CD4-positive, alpha-beta T cell treated with Interleukin-4 for 4 hours (primary cell): ENCODE data around the gene PAK5.
"Not testable (repeated sequence)": the region's sequence is repeated elsewhere in the genome, so short reads cannot be mapped to it uniquely, and the experiment has no call there.

Experiments
- DNase-seq: peaks from one replicate; pipeline ENCODE4 v3.0.0-alpha.2; 2020

The PAK5 gene

DNA sequence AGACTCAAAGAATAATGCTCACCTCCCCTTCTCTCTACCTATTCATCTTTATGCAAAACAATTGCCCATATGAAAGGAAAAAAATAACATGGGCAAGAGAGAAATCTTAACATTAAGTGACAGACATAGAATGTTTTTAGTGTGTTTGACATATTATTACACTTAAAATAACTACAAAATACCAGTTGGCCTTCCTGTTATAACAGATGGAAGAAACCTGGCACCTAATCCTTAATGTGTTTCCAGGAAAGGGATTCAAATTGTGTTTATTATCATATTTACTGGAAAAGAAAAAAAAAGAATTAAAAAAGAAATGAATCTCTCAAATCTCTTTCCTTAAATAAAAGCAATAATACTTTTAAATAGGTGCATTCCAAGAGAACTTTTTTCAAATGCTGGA, 165.9 kb downstream of the PAK5 start:
- no peak for DNase-seq

- DNase-seq, result no peak
These were observed 166.8 kb downstream of the PAK5 start for GRCh38 chr20:9672027-9672426.

GRCh38 chr20:9668381-9668780, 170.5 kb downstream of the PAK5 start:
- DNase-seq, result no peak

DNA sequence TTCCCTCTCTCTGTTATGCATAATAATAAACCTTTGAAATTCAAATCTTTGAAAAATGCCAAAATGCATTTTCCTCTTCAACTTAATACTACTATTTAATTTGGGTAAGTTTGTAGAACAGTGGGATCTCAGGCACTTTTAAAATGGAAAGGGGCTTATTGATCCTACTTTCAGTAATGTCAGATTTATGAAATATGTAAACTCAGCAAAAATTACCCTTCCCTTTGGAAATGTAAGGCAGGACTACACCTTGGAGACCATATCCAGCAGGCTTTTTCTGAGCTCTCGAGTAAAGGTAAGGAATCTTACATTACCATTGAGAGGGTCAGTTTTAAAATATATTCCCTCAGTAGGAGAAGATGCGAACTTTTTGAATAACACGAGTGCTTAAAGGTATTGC, 175.5 kb downstream of the PAK5 start:
- DNase-seq, result no peak

GRCh38 chr20:9660236-9660868, 178.5 kb downstream of the PAK5 start:
- DNase-seq, result no peak

DNA sequence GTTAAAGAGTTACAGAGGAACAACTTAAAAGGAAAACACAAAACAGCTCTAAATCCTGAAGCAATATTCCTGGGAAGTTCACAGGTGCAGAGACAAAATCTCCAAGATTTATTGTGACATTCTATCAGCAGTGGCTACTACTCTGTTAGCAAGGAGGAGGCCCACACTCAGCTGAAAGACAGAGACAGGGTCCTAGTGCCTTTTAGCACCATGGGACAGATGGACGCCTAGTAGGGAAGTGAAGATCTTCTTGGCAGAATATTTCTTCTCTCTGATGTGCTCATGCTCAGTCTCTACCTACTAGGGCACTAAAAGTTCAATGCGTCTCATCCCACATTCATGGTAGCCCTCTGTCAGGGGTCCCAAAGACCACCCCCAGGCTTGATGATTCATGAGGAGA, 191.1 kb downstream of the PAK5 start:
- no peak for DNase-seq

- no peak for DNase-seq
These were observed 192.5 kb downstream of the PAK5 start for GRCh38 chr20:9646375-9646774.

GRCh38 chr20:9642882-9643281, 196.0 kb downstream of the PAK5 start:
- no peak for DNase-seq

- DNase-seq, result not testable (repeated sequence)
These were observed 197.3 kb downstream of the PAK5 start for GRCh38 chr20:9641499-9642000.

- no peak for DNase-seq
These were observed 201.0 kb downstream of the PAK5 start for GRCh38 chr20:9637889-9638288.

DNA sequence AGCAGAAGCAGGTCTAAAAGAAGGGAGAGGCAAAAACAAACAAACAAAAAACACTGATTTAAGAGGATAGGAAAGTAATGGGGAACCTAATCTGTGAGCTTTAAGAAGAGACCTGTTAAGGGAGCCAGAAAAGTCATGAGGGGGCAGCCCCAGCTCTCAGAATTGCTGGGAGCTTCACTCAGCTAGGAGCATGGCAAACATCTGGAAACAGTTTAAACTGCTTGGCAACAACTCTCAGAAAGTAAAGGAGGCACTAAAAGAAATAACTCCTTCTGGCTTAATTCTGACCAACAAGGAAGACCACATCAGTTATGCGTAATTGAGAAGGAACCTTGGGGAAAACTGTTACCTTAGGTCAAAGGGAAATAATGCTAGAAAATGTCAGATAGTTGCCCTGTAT, 203.1 kb downstream of the PAK5 start:
- DNase-seq, result no peak

GRCh38 chr20:9634327-9634726, 204.5 kb downstream of the PAK5 start:
- no peak for DNase-seq

DNA sequence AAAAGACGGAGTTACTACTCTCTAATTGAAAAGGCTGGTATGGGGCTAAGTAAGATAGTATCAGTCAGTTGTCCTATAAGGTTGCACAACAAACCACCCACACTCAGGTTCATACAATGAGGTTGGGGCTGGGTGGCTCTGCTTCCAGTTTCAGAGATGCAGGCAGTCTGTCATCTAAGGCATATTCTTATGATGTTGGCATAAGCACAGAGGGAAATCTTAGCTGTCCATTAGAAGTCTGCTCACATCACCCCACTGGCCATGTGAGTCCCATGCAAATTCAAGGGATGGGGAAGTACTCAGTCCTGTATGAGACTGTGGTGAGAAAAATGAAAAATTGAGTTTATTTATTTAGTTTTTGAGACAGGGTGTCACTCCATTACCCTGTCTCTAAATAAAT, 205.9 kb downstream of the PAK5 start:
- no peak for DNase-seq

GRCh38 chr20:9632265-9632664, 206.6 kb downstream of the PAK5 start:
- no peak for DNase-seq

GRCh38 chr20:9630554-9630953, 208.3 kb downstream of the PAK5 start:
- DNase-seq, result no peak

- no peak for DNase-seq
These were observed 209.0 kb downstream of the PAK5 start for GRCh38 chr20:9629831-9630230.

- no peak for DNase-seq
These were observed 210.3 kb downstream of the PAK5 start for GRCh38 chr20:9628589-9628988.

GRCh38 chr20:9628141-9628540, 210.7 kb downstream of the PAK5 start:
- DNase-seq, result no peak

GRCh38 chr20:9627219-9627618, 211.7 kb downstream of the PAK5 start:
- DNase-seq, result no peak

DNA sequence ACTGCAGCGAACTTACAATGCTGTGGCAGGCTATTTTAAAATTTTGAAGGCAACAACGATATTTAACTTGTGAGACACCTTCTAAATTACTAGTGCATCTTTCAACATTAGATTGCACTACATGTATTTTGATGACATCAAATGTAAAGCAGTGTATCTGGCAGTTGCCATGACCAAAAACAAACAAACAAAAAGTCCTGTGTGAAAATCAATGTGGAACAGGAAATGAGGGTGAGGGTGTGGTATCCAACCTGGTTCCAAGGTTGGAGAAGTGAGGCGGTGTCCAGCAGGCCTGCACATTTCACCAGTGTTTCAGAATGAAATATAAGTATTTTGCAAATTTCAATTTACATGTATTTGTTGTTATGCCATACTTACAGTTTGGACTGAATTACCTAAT, 212.5 kb downstream of the PAK5 start:
- no peak for DNase-seq

DNA sequence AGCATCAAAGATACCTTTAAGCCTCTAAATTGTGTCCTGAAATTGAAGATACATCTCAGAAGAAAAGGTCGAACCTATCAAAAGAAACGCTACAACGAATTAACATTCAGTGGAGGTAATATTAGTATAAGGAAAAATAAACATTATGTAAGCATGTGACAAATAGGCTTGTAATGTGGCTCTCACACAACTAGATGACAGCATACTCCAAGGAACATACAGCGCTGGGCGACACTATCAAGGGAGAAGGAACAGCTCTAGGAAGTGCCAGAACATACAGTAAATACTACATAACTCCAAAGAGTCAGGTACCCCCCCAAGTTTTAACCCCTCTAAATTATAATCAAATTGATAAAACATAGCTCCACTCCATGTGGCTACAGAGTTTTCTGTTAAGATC, 220.9 kb downstream of the PAK5 start:
- no peak for DNase-seq

DNA sequence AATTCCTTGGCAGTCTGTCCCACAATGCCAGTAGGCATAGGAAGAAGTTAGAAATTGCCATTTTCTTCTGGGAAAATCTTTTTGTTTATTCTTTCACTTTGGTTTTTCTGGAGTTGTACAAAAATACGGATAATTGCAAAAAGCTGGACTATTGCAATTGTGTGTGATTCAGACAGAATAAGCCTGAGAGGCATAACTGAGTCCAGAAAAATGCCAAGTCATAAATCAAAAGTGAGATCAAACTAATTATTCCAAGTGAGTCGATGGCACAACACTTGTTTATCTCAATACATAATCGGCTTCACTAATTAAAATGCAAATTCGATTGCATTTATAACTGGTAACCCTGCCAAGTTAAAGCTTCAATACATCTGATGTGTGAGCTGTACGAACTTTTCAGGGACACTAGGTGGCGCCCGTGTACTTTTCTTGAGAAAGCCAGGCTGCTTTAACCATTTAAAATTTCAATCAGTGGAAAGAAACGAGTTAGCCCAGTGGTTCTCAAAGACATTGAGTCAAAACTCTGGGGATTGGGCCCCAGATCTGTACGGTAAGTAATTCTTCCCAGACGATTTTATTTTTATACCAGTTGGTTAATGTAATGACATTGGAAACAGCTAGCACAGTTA, 221.9 kb downstream of the PAK5 start:
- DNase-seq, result peak; percentile 52

DNA sequence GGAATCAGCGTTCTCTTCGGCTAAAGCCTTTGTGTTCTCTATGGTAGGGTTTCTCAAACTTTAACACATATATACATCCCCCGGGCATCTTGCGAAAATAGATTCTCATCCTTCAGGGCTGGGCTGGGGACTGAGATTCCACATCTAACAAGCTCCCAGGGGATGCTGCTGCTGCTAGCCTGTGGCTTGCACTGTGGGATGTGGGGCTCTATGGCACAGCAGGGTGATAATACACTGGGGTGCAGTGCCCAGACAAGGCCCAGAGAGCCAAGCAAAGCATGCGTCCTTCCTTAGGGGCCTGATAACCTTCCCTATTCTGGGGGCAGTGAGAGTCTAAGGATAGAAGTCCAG, 222.4 kb downstream of the PAK5 start:
- DNase-seq, result no peak

- no peak for DNase-seq
These were observed 223.0 kb downstream of the PAK5 start for GRCh38 chr20:9615766-9616454.
